Astrocyte of the cerebellum (primary cell): ENCODE data around the gene THEMIS2.
A peak's percentile ranks its signal among the peaks of the same experiment; 100 is the strongest.
"Not testable (repeated sequence)": the region's sequence is repeated elsewhere in the genome, so short reads cannot be mapped to it uniquely, and the experiment has no call there.

Source experiments
- DNase-seq: peaks from one replicate; pipeline ENCODE4 v3.0.0-alpha.2; 2011; ENCODE audit warnings: low read depth
- H3K4me3 ChIP-seq: 2 replicates; pipeline ENCODE4 v1.5.1; 2011; ENCODE audit warnings: mild to moderate bottlenecking, low read depth, low read length, moderate library complexity
- CTCF ChIP-seq: IDR thresholded peaks from 2 replicates; pipeline ENCODE4 v1.5.1; 2012; ENCODE audit warnings: low read length, low read depth, moderate library complexity, mild to moderate bottlenecking; ENCODE audit errors: missing control alignments
- in situ Hi-C: cut with HindIII; loops from 2 replicates; pipeline ENCODE4 v1.10.0; 2017; ENCODE audit warnings: low sequenced_read_pairs

The THEMIS2 gene

GRCh38 chr1:27872059-27872801, at the start of gene THEMIS2:
Gene THEMIS2, plus strand, starts transcription at chr1:27872544. Its CDS starts 28 bp downstream, at chr1:27872572.
- peak within 1 kb of the TSS; percentile 53 for H3K4me3 ChIP-seq
- DNase-seq = no peak
- no peak for TF ChIP-seq CTCF
- in situ Hi-C loops = no loop called here

- H3K4me3 ChIP-seq = no peak overlapping the region
- DNase-seq = no peak
- in situ Hi-C loops = no loop called here
- TF ChIP-seq CTCF = no peak
Observed at GRCh38 chr1:27823784-27824183, 48.6 kb upstream of the THEMIS2 start.

- in situ Hi-C loops = no loop called here
- DNase-seq = no peak
- no peak overlapping the region for H3K4me3 ChIP-seq
- no peak for TF ChIP-seq CTCF
Observed at GRCh38 chr1:27824411-27824810, 47.9 kb upstream of the THEMIS2 start.

GRCh38 chr1:27829339-27829960, 42.9 kb upstream of the THEMIS2 start:
- DNase-seq, H3K4me3 ChIP-seq, in situ Hi-C loops: not testable (repeated sequence)

GRCh38 chr1:27830621-27831440, 41.5 kb upstream of the THEMIS2 start, which contains the start of gene PPP1R8:
Gene PPP1R8, plus strand, starts transcription at chr1:27830782. Its CDS starts 54 bp downstream, at chr1:27830836.
- TF ChIP-seq CTCF = no peak
- peak within 1 kb of the TSS; percentile 98 for H3K4me3 ChIP-seq
- DNase-seq = peak; percentile 92
- in situ Hi-C loops = no loop called here

- no peak for DNase-seq
- TF ChIP-seq CTCF = no peak
- in situ Hi-C loops = no loop called here
- H3K4me3 ChIP-seq = peak overlapping the region; percentile 98
Observed at GRCh38 chr1:27831568-27832410, 40.6 kb upstream of the THEMIS2 start.
